ENCODE results near the gene AACS. TPM values are rescaled to one million over a fixed set of nuclear protein-coding genes. Genes with fewer than 3 reads are reported as not detected.

AACS gene
- polyA plus RNA-seq, 1 donor (not counting 4 experiments of a cell fraction or from before 2014, with no cell fraction given): 27.0 TPM

DNA sequence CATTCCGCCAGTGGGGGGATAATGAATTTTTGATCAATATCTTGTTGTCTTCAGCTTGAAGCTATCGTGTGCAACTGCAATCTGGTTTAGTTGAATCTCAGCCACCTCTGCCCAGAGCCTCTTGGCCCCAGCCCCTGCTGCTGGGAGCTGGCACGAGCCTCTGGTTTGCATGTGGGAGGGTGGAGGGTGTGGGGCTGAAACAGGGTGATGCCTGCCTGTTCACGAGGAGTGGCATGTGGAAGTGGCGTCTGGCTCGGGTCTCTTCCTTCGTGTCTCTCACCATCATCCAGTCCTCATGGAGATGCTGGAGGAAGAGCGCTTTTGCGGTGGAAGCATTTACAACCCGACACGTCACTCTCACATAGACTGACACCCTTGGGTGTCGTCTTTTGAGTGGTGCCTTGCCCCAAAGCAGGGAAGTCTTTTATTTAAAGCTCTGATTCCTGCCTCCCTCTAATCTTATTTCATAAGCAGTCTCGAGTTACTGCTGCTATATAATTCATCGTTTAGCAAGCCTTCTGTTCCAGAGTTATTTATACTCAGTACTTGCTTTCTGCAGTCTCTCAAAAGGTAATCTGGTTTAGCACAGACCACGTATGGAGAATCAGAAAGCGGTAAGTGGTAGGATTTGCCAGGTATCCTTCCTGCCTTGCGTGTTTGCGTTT, 64.5 kb downstream of the AACS start:
- H2AFZ ChIP-seq (ENCODE audit: control insufficient read depth, low read length): no peak overlapping the region
- no peaks in the 10 kb centered on the region for H3K27me3 ChIP-seq (ENCODE audit: control insufficient read depth, extremely low read depth, insufficient read depth, low read length)
- dilution Hi-C loops (cut with MboI; ENCODE audit: extremely low pct_ligation_motif_present, low sequenced_read_pairs): no loop called here
- no peak for TF ChIP-seq EZH2 (IDR thresholded peaks at IDR 0.05; ENCODE audit: low read length)
- TF ChIP-seq, protein P1, sequence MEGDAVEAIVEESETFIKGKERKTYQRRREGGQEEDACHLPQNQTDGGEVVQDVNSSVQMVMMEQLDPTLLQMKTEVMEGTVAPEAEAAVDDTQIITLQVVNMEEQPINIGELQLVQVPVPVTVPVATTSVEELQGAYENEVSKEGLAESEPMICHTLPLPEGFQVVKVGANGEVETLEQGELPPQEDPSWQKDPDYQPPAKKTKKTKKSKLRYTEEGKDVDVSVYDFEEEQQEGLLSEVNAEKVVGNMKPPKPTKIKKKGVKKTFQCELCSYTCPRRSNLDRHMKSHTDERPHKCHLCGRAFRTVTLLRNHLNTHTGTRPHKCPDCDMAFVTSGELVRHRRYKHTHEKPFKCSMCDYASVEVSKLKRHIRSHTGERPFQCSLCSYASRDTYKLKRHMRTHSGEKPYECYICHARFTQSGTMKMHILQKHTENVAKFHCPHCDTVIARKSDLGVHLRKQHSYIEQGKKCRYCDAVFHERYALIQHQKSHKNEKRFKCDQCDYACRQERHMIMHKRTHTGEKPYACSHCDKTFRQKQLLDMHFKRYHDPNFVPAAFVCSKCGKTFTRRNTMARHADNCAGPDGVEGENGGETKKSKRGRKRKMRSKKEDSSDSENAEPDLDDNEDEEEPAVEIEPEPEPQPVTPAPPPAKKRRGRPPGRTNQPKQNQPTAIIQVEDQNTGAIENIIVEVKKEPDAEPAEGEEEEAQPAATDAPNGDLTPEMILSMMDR (optimal IDR thresholded peaks at IDR 0.05 in 1 of 3, IDR thresholded peaks at IDR 0.05 in 1 of 3, conservative IDR thresholded peaks at IDR 0.05 in 1 of 3; ENCODE audit: extremely low read depth in 1 of 3, insufficient read depth in 2 of 3, low read length in 3 of 3): no peak
- no peak overlapping the region for H3K9ac ChIP-seq (ENCODE audit: control insufficient read depth, extremely low read depth, insufficient read depth, low read length)
- H3K4me1 ChIP-seq (ENCODE audit: control insufficient read depth, extremely low read depth, insufficient read depth, low read length): peaks cover 3% of the 10 kb centered on the region
- peaks cover 11 to 32% of the 10 kb centered on the region in 2 experiments for H3K36me3 ChIP-seq (ENCODE audit: control insufficient read depth in 2 of 2, extremely low read depth in 1 of 2, insufficient read depth in 2 of 2, low read length in 2 of 2)
- no peaks in the 10 kb centered on the region for H3K9me1 ChIP-seq (ENCODE audit: control insufficient read depth, extremely low read depth, insufficient read depth, low read length)
- H4K20me1 ChIP-seq (ENCODE audit: control insufficient read depth, extremely low read depth, insufficient read depth, low read length): no peaks in the 10 kb centered on the region
- no peak for FAIRE-seq
- H3K27ac ChIP-seq (ENCODE audit: control insufficient read depth, insufficient read depth, low read length): no peak overlapping the region
- H3K9me3 ChIP-seq (ENCODE audit: control insufficient read depth, low read depth, low read length): no peaks in the 10 kb centered on the region
- no peak overlapping the region for H3K4me3 ChIP-seq (ENCODE audit: control insufficient read depth in 2 of 3, extremely low read depth in 1 of 3, insufficient read depth in 2 of 3, low read depth in 1 of 3, low read length in 3 of 3)
- H3K79me2 ChIP-seq (ENCODE audit: control insufficient read depth, insufficient read depth, low read length): no peaks in the 10 kb centered on the region
- no peak for DNase-seq (ENCODE audit: low read depth, low spot score)
- H3K4me2 ChIP-seq (ENCODE audit: control insufficient read depth, extremely low read depth, insufficient read depth, low read depth, low read length): no peak overlapping the region

DNA sequence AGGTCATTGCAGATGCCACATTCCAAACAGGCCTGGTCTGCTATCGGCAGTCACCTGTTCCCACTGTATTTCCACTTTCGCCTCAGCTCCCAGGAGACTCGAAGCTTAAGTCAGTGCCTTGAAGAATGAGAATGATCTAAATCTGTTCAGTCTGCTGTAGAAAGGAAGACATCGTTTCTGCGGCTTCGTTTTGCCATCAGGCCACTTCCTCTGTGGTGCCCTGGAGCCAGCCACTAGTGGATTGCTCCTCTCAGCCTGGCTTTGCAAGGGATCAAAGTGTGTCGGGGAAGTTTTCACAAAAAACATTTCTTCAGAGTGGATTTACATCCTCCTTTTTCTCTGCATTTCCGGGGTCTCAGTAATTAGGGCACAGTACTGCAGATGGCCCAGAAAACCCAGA, 66.7 kb downstream of the AACS start:
- Histone ChIP-seq H3K4me3 (ENCODE audit: control insufficient read depth in 2 of 3, extremely low read depth in 1 of 3, insufficient read depth in 2 of 3, low read depth in 1 of 3, low read length in 3 of 3) (no peak overlapping the region), H3K9me3 (ENCODE audit: control insufficient read depth, low read depth, low read length) (no peaks in the 10 kb centered on the region), H3K79me2 (ENCODE audit: control insufficient read depth, insufficient read depth, low read length) (no peaks in the 10 kb centered on the region), H3K9me1 (ENCODE audit: control insufficient read depth, extremely low read depth, insufficient read depth, low read length) (no peaks in the 10 kb centered on the region), H2AFZ (ENCODE audit: control insufficient read depth, low read length) (no peak overlapping the region), H3K9ac (ENCODE audit: control insufficient read depth, extremely low read depth, insufficient read depth, low read length) (no peak overlapping the region), H3K4me2 (ENCODE audit: control insufficient read depth, extremely low read depth, insufficient read depth, low read depth, low read length) (no peak overlapping the region), H4K20me1 (ENCODE audit: control insufficient read depth, extremely low read depth, insufficient read depth, low read length) (no peaks in the 10 kb centered on the region), H3K4me1 (ENCODE audit: control insufficient read depth, extremely low read depth, insufficient read depth, low read length) (no peaks in the 10 kb centered on the region), H3K36me3 (ENCODE audit: control insufficient read depth in 2 of 2, extremely low read depth in 1 of 2, insufficient read depth in 2 of 2, low read length in 2 of 2) (peaks cover 18 to 27% of the 10 kb centered on the region in 2 experiments), H3K27ac (ENCODE audit: control insufficient read depth, insufficient read depth, low read length) (no peak overlapping the region), H3K27me3 (ENCODE audit: control insufficient read depth, extremely low read depth, insufficient read depth, low read length) (no peaks in the 10 kb centered on the region)
- FAIRE-seq (no peak), DNase-seq (ENCODE audit: low read depth, low spot score) (no peak)
- dilution Hi-C loops (cut with MboI; ENCODE audit: extremely low pct_ligation_motif_present, low sequenced_read_pairs): no loop called here
- TF ChIP-seq EZH2 (IDR thresholded peaks at IDR 0.05; ENCODE audit: low read length): no peak
- TF ChIP-seq, protein P1 (optimal IDR thresholded peaks at IDR 0.05 in 1 of 3, IDR thresholded peaks at IDR 0.05 in 1 of 3, conservative IDR thresholded peaks at IDR 0.05 in 1 of 3; ENCODE audit: extremely low read depth in 1 of 3, insufficient read depth in 2 of 3, low read length in 3 of 3): no peak
